CD14-positive monocyte (primary cell): ENCODE results near the gene CAMK2A. TPM values are rescaled to one million over a fixed set of nuclear protein-coding genes. Genes with fewer than 3 reads are reported as not detected.

Source experiments
- DNase-seq, 3 donors: peaks; one replicate each; pipeline ENCODE4 v3.0.0-alpha.2; 2011 to 2022
- H2AFZ ChIP-seq: 2 replicates; pipeline ENCODE4 v1.6.0; 2012; ENCODE audit warnings: mild to moderate bottlenecking, low read depth, low read length, inconsistent platforms; ENCODE audit not compliant: insufficient read depth, poor library complexity, severe bottlenecking
- H3K27ac ChIP-seq, 2 donors: 1 replicate in 1 of 2; 2 replicates in 1 of 2; pipeline ENCODE4 v1.5.1; 2012 to 2013; ENCODE audit warnings: low read length in 2 of 2, control low read depth in 1 of 2, inconsistent platforms in 1 of 2, low read depth in 1 of 2, mild to moderate bottlenecking in 1 of 2
- H3K27me3 ChIP-seq, 2 donors: one replicate each; pipeline versions ENCODE4 v1.6.0 to v1.6.1; 2011 to 2013; ENCODE audit warnings: low read length in 2 of 2; ENCODE audit not compliant: control insufficient read depth in 2 of 2, insufficient read depth in 2 of 2
- H3K36me3 ChIP-seq, 2 donors: replicated peaks in 1 of 2; 1 replicate in 1 of 2; 2 replicates in 1 of 2; pipeline versions ENCODE4 v1.5.1 to v1.6.1; 2012 to 2013; ENCODE audit warnings: low read length in 2 of 2, control low read depth in 1 of 2, inconsistent platforms in 1 of 2, mild to moderate bottlenecking in 1 of 2; ENCODE audit not compliant: insufficient read depth in 2 of 2, control insufficient read depth in 1 of 2
- H3K4me1 ChIP-seq, 2 donors: 1 replicate in 1 of 2; 2 replicates in 1 of 2; pipeline versions ENCODE4 v1.5.1 to v1.6.1; 2012 to 2013; ENCODE audit warnings: low read length in 2 of 2, control low read depth in 1 of 2, inconsistent platforms in 1 of 2, mild to moderate bottlenecking in 1 of 2, moderate library complexity in 1 of 2; ENCODE audit not compliant: insufficient read depth in 2 of 2, control insufficient read depth in 1 of 2
- H3K4me2 ChIP-seq: replicated peaks from 2 replicates; pipeline ENCODE3; 2012; ENCODE audit warnings: low read length, moderate library complexity, mild to moderate bottlenecking; ENCODE audit not compliant: poor library complexity, severe bottlenecking; ENCODE audit errors: extremely low read depth
- H3K4me3 ChIP-seq, 3 experiments: fragments of 200-600 bp in 1 of 3; sonication (generic) in 1 of 3; replicated peaks in 1 of 3; 1 replicate in 2 of 3; 2 replicates in 1 of 3; pipeline ENCODE4 v1.5.1; 2011 to 2013; ENCODE audit warnings: low read length in 3 of 3, mild to moderate bottlenecking in 3 of 3, control low read depth in 2 of 3, low read depth in 2 of 3, inconsistent platforms in 1 of 3, moderate library complexity in 1 of 3
- H3K79me2 ChIP-seq: 2 replicates; pipeline ENCODE4 v1.6.0; 2012; ENCODE audit warnings: mild to moderate bottlenecking, control low read depth, inconsistent platforms, low read length, moderate library complexity; ENCODE audit not compliant: insufficient read depth
- H3K9ac ChIP-seq: 2 replicates; pipeline ENCODE4 v1.6.0; 2017; ENCODE audit warnings: low read length, mild to moderate bottlenecking; ENCODE audit not compliant: insufficient read depth, poor library complexity, severe bottlenecking
- H3K9me3 ChIP-seq, 2 donors: replicated peaks in 1 of 2; 1 replicate in 1 of 2; 2 replicates in 1 of 2; pipeline versions ENCODE4 v1.5.1 to v1.6.1; 2012 to 2013; ENCODE audit warnings: low read length in 2 of 2, control low read depth in 1 of 2; ENCODE audit not compliant: control insufficient read depth in 1 of 2, insufficient read depth in 1 of 2
- H4K20me1 ChIP-seq: 2 replicates; pipeline ENCODE4 v1.6.0; 2012; ENCODE audit warnings: mild to moderate bottlenecking, low read length, control low read depth, moderate library complexity; ENCODE audit not compliant: insufficient read depth
- H3K27ac Mint-ChIP-seq, 7 donors: one replicate each; pipeline ENCODE4 v1.8.0; 2020; ENCODE audit warnings: mild to moderate bottlenecking in 7 of 7, mixed read lengths in 7 of 7, moderate library complexity in 6 of 7, inconsistent platforms in 2 of 7
- H3K27me3 Mint-ChIP-seq, 3 donors: one replicate each; pipeline ENCODE4 v1.8.0; 2021 to 2022; ENCODE audit warnings: low read depth in 3 of 3, mild to moderate bottlenecking in 3 of 3, mixed read lengths in 3 of 3, moderate library complexity in 3 of 3, inconsistent platforms in 1 of 3
- H3K36me3 Mint-ChIP-seq, 2 donors: one replicate each; pipeline ENCODE4 v1.8.0; 2020; ENCODE audit warnings: mixed read lengths in 2 of 2, inconsistent platforms in 1 of 2, mild to moderate bottlenecking in 1 of 2
- H3K4me1 Mint-ChIP-seq: one replicate; pipeline ENCODE4 v1.8.0; 2020; ENCODE audit warnings: mild to moderate bottlenecking, mixed read lengths
- H3K4me3 Mint-ChIP-seq, 2 donors: one replicate each; pipeline ENCODE4 v1.8.0; 2020; ENCODE audit warnings: mild to moderate bottlenecking in 2 of 2, mixed read lengths in 2 of 2, moderate library complexity in 1 of 2
- H3K9me3 Mint-ChIP-seq, 7 donors: one replicate each; pipeline ENCODE4 v1.8.0; 2020 to 2022; ENCODE audit warnings: mixed read lengths in 7 of 7, mild to moderate bottlenecking in 6 of 7, moderate library complexity in 6 of 7, inconsistent platforms in 2 of 7
- WGBS: methylation state at CpG from one replicate; pipeline ENCODE4 v1.1.5; 2013; ENCODE audit warnings: missing lambda C conversion rate; ENCODE audit not compliant: insufficient coverage; 5-methylcytosine and 5-hydroxymethylcytosine counted together
- intact Hi-C, 2 donors: fragments of 100-400 bp; cut with micrococcal nuclease; formaldehyde crosslinking; loops; one replicate each; pipeline versions ENCODE4 v1.15.0 to v1.15.1; 2023
- polyA plus RNA-seq, 3 donors: library from polyadenylated mRNA; depleted of rRNA in 1 of 3; unstranded in 2 of 3; stranded (reverse) in 1 of 3; fragments of 300-500 nt in 2 of 3; fragments of >200 nt in 1 of 3; fragmentation: Illumina TruSeq in 2 of 3; gene quantifications; 1 replicate in 2 of 3; 2 replicates in 1 of 3; pipeline ENCODE4 v1.2.3, GENCODE V29; 2012 to 2021
- TF ChIP-seq, protein P1 (sequence below): fragments of 200-600 bp; IDR thresholded peaks from one replicate; pipeline ENCODE4 v1.8.0; 2022; ENCODE audit warnings: antibody characterized with exemption, mild to moderate bottlenecking

The CAMK2A gene
- polyA plus RNA-seq, 3 donors = not detected

DNA sequence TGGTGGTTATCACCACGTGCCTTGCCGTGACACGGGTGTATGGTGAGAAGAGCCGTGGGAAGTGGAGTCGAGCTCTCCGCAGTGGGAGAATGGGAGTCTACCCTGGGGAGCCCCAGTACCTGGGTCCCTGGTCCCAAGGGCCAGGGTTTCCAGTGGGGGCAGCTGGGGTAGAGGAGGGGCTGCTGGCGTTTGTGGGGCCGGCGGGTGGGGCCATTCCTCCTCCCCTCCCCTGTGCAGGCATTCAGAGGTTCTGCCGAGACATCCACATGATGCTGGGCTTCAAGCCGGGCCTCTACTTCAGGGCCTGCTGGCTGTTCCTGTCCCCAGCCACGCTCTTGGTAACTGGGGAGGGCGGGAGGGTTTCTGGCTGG is 85.0 kb downstream of the CAMK2A start:
- no peaks in the 10 kb centered on the region for H3K79me2 ChIP-seq
- no peak overlapping the region for H3K4me2 ChIP-seq
- no peak overlapping the region for H2AFZ ChIP-seq
- 96% methylated on average over 10 of the region's 13 CpGs for WGBS
- H3K4me1 Mint-ChIP-seq = peaks cover 11% of the 10 kb centered on the region
- TF ChIP-seq, protein P1, sequence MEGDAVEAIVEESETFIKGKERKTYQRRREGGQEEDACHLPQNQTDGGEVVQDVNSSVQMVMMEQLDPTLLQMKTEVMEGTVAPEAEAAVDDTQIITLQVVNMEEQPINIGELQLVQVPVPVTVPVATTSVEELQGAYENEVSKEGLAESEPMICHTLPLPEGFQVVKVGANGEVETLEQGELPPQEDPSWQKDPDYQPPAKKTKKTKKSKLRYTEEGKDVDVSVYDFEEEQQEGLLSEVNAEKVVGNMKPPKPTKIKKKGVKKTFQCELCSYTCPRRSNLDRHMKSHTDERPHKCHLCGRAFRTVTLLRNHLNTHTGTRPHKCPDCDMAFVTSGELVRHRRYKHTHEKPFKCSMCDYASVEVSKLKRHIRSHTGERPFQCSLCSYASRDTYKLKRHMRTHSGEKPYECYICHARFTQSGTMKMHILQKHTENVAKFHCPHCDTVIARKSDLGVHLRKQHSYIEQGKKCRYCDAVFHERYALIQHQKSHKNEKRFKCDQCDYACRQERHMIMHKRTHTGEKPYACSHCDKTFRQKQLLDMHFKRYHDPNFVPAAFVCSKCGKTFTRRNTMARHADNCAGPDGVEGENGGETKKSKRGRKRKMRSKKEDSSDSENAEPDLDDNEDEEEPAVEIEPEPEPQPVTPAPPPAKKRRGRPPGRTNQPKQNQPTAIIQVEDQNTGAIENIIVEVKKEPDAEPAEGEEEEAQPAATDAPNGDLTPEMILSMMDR = no peak
- no peaks in the 10 kb centered on the region for H3K36me3 Mint-ChIP-seq
- H3K27ac Mint-ChIP-seq = no peak overlapping the region
- H3K4me3 ChIP-seq = no peak overlapping the region
- H3K4me1 ChIP-seq = peaks cover 7 to 10% of the 10 kb centered on the region in 2 donors
- H3K27me3 Mint-ChIP-seq = peaks cover 25 to 31% (median 26%) of the 10 kb centered on the region in 3 donors
- intact Hi-C loops = no loop called here
- peaks cover 0 to 3% (median 0%) of the 10 kb centered on the region in 7 donors for H3K9me3 Mint-ChIP-seq
- no peak overlapping the region for H3K4me3 Mint-ChIP-seq
- no peaks in the 10 kb centered on the region for H3K9me3 ChIP-seq
- H4K20me1 ChIP-seq = no peaks in the 10 kb centered on the region
- peaks cover 0 to 19% of the 10 kb centered on the region in 2 donors for H3K27me3 ChIP-seq
- no peak overlapping the region for H3K27ac ChIP-seq
- no peaks in the 10 kb centered on the region for H3K36me3 ChIP-seq
- H3K9ac ChIP-seq = no peak overlapping the region
- no peak for DNase-seq

DNA sequence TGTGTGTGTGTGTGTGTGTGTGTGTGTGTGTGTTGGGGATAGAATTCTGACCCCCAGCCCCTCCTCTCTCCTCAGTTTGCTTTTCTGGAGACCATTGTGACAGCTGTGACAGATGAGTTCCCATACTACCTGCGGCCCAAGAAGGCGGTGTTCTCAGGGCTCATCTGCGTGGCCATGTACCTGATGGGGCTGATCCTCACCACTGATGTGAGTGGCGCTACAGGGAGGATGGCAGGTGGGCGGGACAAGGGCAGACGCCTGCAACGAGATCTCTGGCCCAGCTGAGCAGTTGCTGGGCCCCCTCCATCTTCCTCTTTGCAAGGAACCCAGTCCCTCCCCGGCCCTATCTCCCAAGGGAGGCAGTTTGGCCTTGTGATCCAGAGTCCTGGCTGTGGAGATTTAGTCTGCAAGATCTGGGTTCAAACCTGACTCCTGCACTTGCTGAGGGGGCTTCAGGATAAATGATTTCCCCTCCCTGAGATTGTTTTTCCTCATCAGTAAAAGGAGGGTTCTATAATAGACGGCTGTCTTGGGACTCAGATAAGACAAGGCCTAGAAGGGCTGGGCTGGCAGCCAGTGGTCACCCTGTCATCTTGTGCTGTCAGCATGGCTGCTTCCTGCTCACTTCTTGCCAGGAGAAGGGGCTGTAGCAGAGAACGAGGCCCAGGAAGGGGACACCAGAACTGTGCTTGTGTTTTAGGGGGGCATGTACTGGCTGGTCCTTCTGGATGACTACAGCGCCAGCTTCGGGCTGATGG is 85.6 kb downstream of the CAMK2A start:
- Histone ChIP-seq H3K36me3 (no peaks in the 10 kb centered on the region), H3K4me2 (no peak overlapping the region), H3K27ac (no peak overlapping the region), H3K9ac (no peak overlapping the region), H3K79me2 (no peaks in the 10 kb centered on the region), H3K9me3 (no peaks in the 10 kb centered on the region), H3K27me3 (peaks cover 0 to 13% of the 10 kb centered on the region in 2 donors), H4K20me1 (no peaks in the 10 kb centered on the region), H2AFZ (no peak overlapping the region), H3K4me3 (no peak overlapping the region), H3K4me1 (peaks cover 2 to 4% of the 10 kb centered on the region in 2 donors)
- Mint-ChIP-seq H3K27ac (no peak overlapping the region), H3K9me3 (peaks cover 0 to 1% (median 0%) of the 10 kb centered on the region in 7 donors), H3K27me3 (peaks cover 23 to 32% (median 24%) of the 10 kb centered on the region in 3 donors), H3K4me3 (no peak overlapping the region), H3K36me3 (no peaks in the 10 kb centered on the region), H3K4me1 (peaks cover 5% of the 10 kb centered on the region)
- DNase-seq = no peak
- TF ChIP-seq, protein P1 = no peak
- WGBS = 93% methylated on average over 9 of the region's 12 CpGs
- intact Hi-C loops = no loop called here
